ENCODE results near the gene FAM171A2. TPM values are rescaled to one million over a fixed set of nuclear protein-coding genes. Genes with fewer than 3 reads are reported as not detected.

Gene FAM171A2
- total and polyA plus RNA-seq, 2 of the 4 experiments (the other 2 are of a cell fraction): 3.2 to 5.9 TPM

- no peak overlapping the region for H3K4ac ChIP-seq (ENCODE audit: low read depth, low read length)
- H3K27me3 ChIP-seq (ENCODE audit: control insufficient read depth, insufficient read depth, low read length): peaks cover 71% of the 10 kb centered on the region
- H3K14ac ChIP-seq (replicated peaks; ENCODE audit: low read depth, low read length): no peak overlapping the region
- no peak overlapping the region for H3K18ac ChIP-seq (ENCODE audit: low read depth, low read length)
- H3K79me1 ChIP-seq (ENCODE audit: low read depth in 1 of 2, low read length in 2 of 2): no peaks in the 10 kb centered on the region
- H3K27ac ChIP-seq (ENCODE audit: insufficient read depth, low read length): no peak overlapping the region
- H4K5ac ChIP-seq (ENCODE audit: low read depth, low read length): no peak overlapping the region
- no peak overlapping the region for H3K9ac ChIP-seq (ENCODE audit: low read depth, low read length)
- no peak overlapping the region for H4K91ac ChIP-seq (ENCODE audit: insufficient read depth, low read depth, low read length)
- TF ChIP-seq CEBPB (IDR thresholded peaks at IDR 0.05; ENCODE audit: low read depth, low read length): no peak
- TF ChIP-seq CHD1 (IDR thresholded peaks at IDR 0.05; ENCODE audit: low read depth, low read length): no peak
- no peak for TF ChIP-seq CTCF (conservative IDR thresholded peaks at IDR 0.05; ENCODE audit: low read depth, low read length)
- no peak for TF ChIP-seq POLR2A (IDR thresholded peaks at IDR 0.05; ENCODE audit: low read depth, low read length)
- no peak for TF ChIP-seq USF2 (IDR thresholded peaks at IDR 0.05; ENCODE audit: low read depth, low read length)
- TF ChIP-seq MXI1 (IDR thresholded peaks at IDR 0.05; ENCODE audit: borderline replicate concordance, low read depth, low read length): no peak
- TF ChIP-seq ELK1 (IDR thresholded peaks at IDR 0.05; ENCODE audit: borderline replicate concordance, low read depth, low read length): no peak
- TF ChIP-seq MAZ (IDR thresholded peaks at IDR 0.05; ENCODE audit: borderline replicate concordance, low read depth, low read length): no peak
- TF ChIP-seq FOS (IDR thresholded peaks at IDR 0.05; ENCODE audit: low read depth, low read length): no peak
- TF ChIP-seq RCOR1 (IDR thresholded peaks at IDR 0.05; ENCODE audit: insufficient replicate concordance, low read length): no peak
- no peak for TF ChIP-seq NFE2L2 (IDR thresholded peaks at IDR 0.05; ENCODE audit: low read depth, low read length)
- TF ChIP-seq MAFK (IDR thresholded peaks at IDR 0.05; ENCODE audit: low read depth, low read length): no peak
- TF ChIP-seq RFX5 (IDR thresholded peaks at IDR 0.05; ENCODE audit: low read depth, low read length): no peak
- TF ChIP-seq SMC3 (IDR thresholded peaks at IDR 0.05; ENCODE audit: low read depth, low read length): no peak
- TF ChIP-seq RAD21 (IDR thresholded peaks at IDR 0.05; ENCODE audit: low read length): no peak
- H3K9me1 ChIP-seq (ENCODE audit: insufficient read depth, low read length): no peaks in the 10 kb centered on the region; the same call in 1 of the 2 replicates
- CTCF ChIA-PET: no interaction called here
- intact Hi-C loops (cut with micrococcal nuclease) (no loop called here), in situ Hi-C loops (cut with MboI; ENCODE audit: low sequenced_read_pairs) (no loop called here), dilution Hi-C loops (cut with HindIII; ENCODE audit: low sequenced_read_pairs, unreplicated experiment) (no loop called here)
- DNase-seq (no peak), ATAC-seq (ENCODE audit: low read depth) (no peak)
- H2AK9ac ChIP-seq (replicated peaks; ENCODE audit: low read depth, low read length, poor library complexity): no peak overlapping the region
- H3K56ac ChIP-seq (ENCODE audit: extremely low read depth, insufficient read depth, low read length): no peak overlapping the region
- H3K4me2 ChIP-seq (ENCODE audit: low read depth, low read length): no peak overlapping the region
- H2BK5ac ChIP-seq (ENCODE audit: low read depth, low read length, poor library complexity, severe bottlenecking): no peak overlapping the region
- no peak overlapping the region for H3K23ac ChIP-seq (ENCODE audit: low read depth, low read length)
- BruUV-seq (replicated peaks): no TSS peak
- H2AFZ ChIP-seq (replicated peaks; ENCODE audit: low read length, poor library complexity): no peak overlapping the region
- H3K9me3 ChIP-seq (ENCODE audit: control insufficient read depth, insufficient read depth, low read length): peaks cover 2% of the 10 kb centered on the region; the same call in 1 of the 2 replicates
- no peak overlapping the region for H2BK15ac ChIP-seq (ENCODE audit: low read depth, low read length)
- POLR2A ChIA-PET (ENCODE audit: unreplicated experiment): no interaction called here
- peaks cover 4% of the 10 kb centered on the region; the same call in 1 of the 2 replicates for H4K20me1 ChIP-seq (ENCODE audit: insufficient read depth, low read length)
- no peak overlapping the region for H4K8ac ChIP-seq (ENCODE audit: low read depth in 2 of 2, low read length in 2 of 2)
- no peaks in the 10 kb centered on the region for H3K36me3 ChIP-seq (ENCODE audit: control insufficient read depth, insufficient read depth, low read length)
- H2BK120ac ChIP-seq (ENCODE audit: low read depth, low read length): no peak overlapping the region
- no peak overlapping the region for H2BK20ac ChIP-seq (ENCODE audit: low read depth, low read length)
- no CpG with 5 or more reads among the region's 5 CpGs for WGBS, 2 experiments (ENCODE audit: extremely low coverage in 2 of 2, insufficient read length in 1 of 2)
- no peak overlapping the region for H3K4me3 ChIP-seq (ENCODE audit: insufficient read depth, low read depth, low read length)
- H2AK5ac ChIP-seq (ENCODE audit: low read depth, low read length): no peak overlapping the region
- peaks cover 8% of the 10 kb centered on the region; the same call in 1 of the 2 replicates for H3K4me1 ChIP-seq (ENCODE audit: control insufficient read depth, insufficient read depth, low read length)
Observed at GRCh38 chr17:44311562-44312181, 52.0 kb downstream of the FAM171A2 start.

Measured in IMR-90 (cell line).